ENCODE results near the gene HRH1. TPM values are rescaled to one million over a fixed set of nuclear protein-coding genes. Genes with fewer than 3 reads are reported as not detected.
"Not testable (repeated sequence)": the region's sequence is repeated elsewhere in the genome, so short reads cannot be mapped to it uniquely, and the experiment has no call there.

HRH1 gene
- total RNA-seq, 1 donor from 2014 or later, result 1.4 TPM

DNA sequence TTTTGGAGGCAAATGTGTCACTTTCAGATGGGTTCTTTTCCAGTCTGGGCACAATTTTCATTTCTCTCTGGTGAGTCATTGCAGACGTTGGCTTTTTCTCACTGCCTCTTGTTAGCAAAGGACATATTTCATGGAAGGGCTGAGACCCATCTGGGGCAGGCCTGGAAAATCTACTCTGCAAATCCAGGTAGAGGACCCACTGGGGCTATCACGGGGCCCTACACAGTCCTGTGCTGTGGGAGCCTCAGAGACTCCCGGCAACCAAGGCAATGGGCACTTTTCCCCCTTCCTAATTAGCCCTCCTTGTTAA lies 58.0 kb downstream of the HRH1 start:
- Histone ChIP-seq H3K9me3 (replicated peaks) (no peaks in the 10 kb centered on the region), H3K4me3 (no peak overlapping the region), H3K27me3 (ENCODE audit: low read depth) (no peaks in the 10 kb centered on the region), H3K36me3 (no peaks in the 10 kb centered on the region), H3K4me1 (no peaks in the 10 kb centered on the region), H3K27ac (replicated peaks) (no peak overlapping the region)
- TF ChIP-seq CTCF (IDR thresholded peaks at IDR 0.05; ENCODE audit: borderline replicate concordance), result no peak
- intact Hi-C loops (cut with micrococcal nuclease), result no loop called here
- no peak for DNase-seq

DNA sequence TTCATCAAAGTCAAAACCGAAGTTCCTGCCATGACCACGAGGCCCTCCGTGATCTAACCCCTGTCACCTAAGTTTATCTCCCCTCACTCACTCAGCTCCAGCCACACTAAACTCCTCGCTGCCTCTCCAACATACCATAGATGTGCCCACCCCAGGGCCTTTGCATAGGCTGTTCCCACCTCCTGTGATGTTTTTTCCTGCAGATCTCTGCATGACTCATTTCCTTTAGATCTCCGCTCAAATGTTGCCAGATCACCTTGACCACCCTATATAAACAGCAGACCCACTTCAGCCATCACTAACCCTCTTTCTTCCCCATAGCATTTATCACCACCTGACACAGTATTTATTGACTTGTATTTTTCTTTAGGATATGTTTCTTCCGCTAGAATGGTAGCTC lies 58.5 kb downstream of the HRH1 start:
- DNase-seq, result no peak
- H3K27ac ChIP-seq (replicated peaks), result no peak overlapping the region
- no peak for TF ChIP-seq CTCF (IDR thresholded peaks at IDR 0.05; ENCODE audit: borderline replicate concordance)
- no peaks in the 10 kb centered on the region for H3K36me3 ChIP-seq
- intact Hi-C loops (cut with micrococcal nuclease), result no loop called here
- H3K4me3 ChIP-seq, result no peak overlapping the region
- no peaks in the 10 kb centered on the region for H3K4me1 ChIP-seq
- H3K27me3 ChIP-seq (ENCODE audit: low read depth), result no peaks in the 10 kb centered on the region
- H3K9me3 ChIP-seq (replicated peaks), result no peaks in the 10 kb centered on the region

GRCh38 chr3:11213810-11214450 lies 59.6 kb downstream of the HRH1 start:
- intact Hi-C loops (cut with micrococcal nuclease), result no loop called here
- no peaks in the 10 kb centered on the region for H3K27me3 ChIP-seq (ENCODE audit: low read depth)
- H3K36me3 ChIP-seq, result no peaks in the 10 kb centered on the region
- peaks cover 1% of the 10 kb centered on the region for H3K4me1 ChIP-seq
- DNase-seq, result no peak
- no peaks in the 10 kb centered on the region for H3K9me3 ChIP-seq (replicated peaks)
- no peak overlapping the region for H3K27ac ChIP-seq (replicated peaks)
- no peak for TF ChIP-seq CTCF (IDR thresholded peaks at IDR 0.05; ENCODE audit: borderline replicate concordance)
- no peak overlapping the region for H3K4me3 ChIP-seq

DNA sequence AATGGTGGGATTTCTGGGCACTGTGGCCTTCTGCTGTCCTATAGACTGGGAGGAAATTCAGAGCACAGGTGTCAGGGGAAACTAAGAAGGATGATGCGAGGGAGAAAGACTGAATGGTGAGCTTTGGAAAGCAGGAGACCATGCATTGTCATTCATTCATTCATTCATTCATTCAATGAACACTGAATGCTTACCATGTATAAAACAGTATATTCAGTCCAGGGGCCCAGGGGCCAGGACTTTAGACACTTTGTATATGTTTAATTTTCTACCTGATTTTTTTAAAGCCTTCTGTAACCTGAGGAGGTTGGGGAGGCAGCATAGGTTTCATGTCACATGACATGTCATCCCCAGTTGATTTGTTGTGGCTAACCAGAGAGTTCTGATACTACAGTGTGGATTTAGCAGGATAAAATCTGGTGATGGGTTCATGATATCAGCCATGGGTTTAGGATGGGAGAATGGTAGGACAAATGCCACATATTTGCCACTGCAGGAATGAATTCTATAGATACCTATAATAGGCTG lies 60.2 kb downstream of the HRH1 start:
- no peak for TF ChIP-seq CTCF (IDR thresholded peaks at IDR 0.05; ENCODE audit: borderline replicate concordance)
- no peak overlapping the region for H3K27ac ChIP-seq (replicated peaks)
- H3K4me1 ChIP-seq, result peaks cover 7% of the 10 kb centered on the region

DNA sequence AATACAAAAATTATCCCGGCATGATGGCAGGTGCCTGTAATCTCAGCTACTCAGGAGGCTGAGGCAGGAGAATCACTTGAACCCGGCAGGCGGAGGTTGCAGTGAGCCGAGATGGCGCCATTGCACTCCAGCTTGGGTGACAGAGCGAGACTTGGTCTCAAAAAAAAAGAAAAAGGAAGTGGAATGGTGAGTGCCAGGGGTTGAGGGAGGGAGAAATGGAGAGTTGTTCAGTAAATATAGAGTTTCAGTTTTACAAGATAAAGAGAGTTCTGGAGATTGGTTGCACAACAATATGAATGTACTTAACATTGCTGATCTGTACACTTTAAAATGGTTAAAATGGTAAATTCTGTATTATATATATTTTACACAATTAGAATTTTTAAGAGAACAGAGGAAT lies 63.1 kb downstream of the HRH1 start:
- DNase-seq; H3K27me3 ChIP-seq (ENCODE audit: low read depth); H3K27ac ChIP-seq (replicated peaks); H3K9me3 ChIP-seq (replicated peaks); H3K36me3 ChIP-seq; H3K4me3 ChIP-seq; intact Hi-C loops (cut with micrococcal nuclease): not testable (repeated sequence)
- H3K4me1 ChIP-seq, result peaks cover 22% of the 10 kb centered on the region

More for the DNA sequence above, 60.2 kb downstream of the HRH1 start:
- Histone ChIP-seq H3K9me3 (replicated peaks) (no peaks in the 10 kb centered on the region), H3K4me3 (no peak overlapping the region), H3K36me3 (no peaks in the 10 kb centered on the region), H3K27me3 (ENCODE audit: low read depth) (no peaks in the 10 kb centered on the region)
- intact Hi-C loops (cut with micrococcal nuclease), result no loop called here
- no peak for DNase-seq

DNA sequence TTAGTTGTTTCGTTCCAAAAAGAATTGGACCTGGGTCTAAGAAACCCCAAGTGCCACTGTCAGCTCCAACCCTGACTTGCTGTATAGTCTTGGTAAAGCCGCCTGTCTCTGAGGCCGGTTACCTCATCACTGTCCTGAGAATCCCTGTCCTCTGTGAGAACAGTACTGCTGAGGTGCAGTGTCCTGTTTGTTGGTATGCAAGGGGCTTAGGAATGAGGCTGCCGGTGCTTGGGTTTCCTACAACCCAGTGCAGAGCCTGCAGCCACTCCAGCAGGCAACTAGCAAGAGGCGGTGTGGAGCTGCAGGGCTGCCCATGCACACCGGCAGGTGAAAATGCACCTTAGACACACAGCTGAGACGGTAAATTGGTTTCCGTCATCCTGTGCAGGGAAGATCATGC lies 65.9 kb downstream of the HRH1 start:
- TF ChIP-seq CTCF (IDR thresholded peaks at IDR 0.05; ENCODE audit: borderline replicate concordance), result no peak
- Histone ChIP-seq H3K4me3 (no peak overlapping the region), H3K9me3 (replicated peaks) (no peaks in the 10 kb centered on the region), H3K27ac (replicated peaks) (peak overlapping the region; percentile 26), H3K27me3 (ENCODE audit: low read depth) (no peaks in the 10 kb centered on the region), H3K36me3 (no peaks in the 10 kb centered on the region), H3K4me1 (peaks cover 27% of the 10 kb centered on the region)
- intact Hi-C loops (cut with micrococcal nuclease), result no loop called here
- DNase-seq, result no peak
